Measurements from ENCODE around the gene HPN. TPM values are rescaled to one million over a fixed set of nuclear protein-coding genes. Genes with fewer than 3 reads are reported as not detected.

The HPN gene
- total RNA-seq, 1 donor from 2014 or later = not detected

GRCh38 chr19:35066691-35067563 lies 25.4 kb downstream of the HPN start:
- H3K4me3 ChIP-seq (ENCODE audit: low read depth, low read length) = no peak overlapping the region
- peak; percentile 92 for TF ChIP-seq CTCF (IDR thresholded peaks at IDR 0.05; ENCODE audit: insufficient read depth, low read length, severe bottlenecking)
- no peaks in the 10 kb centered on the region for H3K36me3 ChIP-seq (ENCODE audit: control insufficient read depth, insufficient read depth, low read length)
- H3K27me3 ChIP-seq (ENCODE audit: control insufficient read depth, insufficient read depth, low read length) = no peaks in the 10 kb centered on the region
- no peak for FAIRE-seq
- peak; percentile 66 for DNase-seq (ENCODE audit: low read depth)

GRCh38 chr19:35068941-35069634 lies 27.6 kb downstream of the HPN start:
- no peak for DNase-seq (ENCODE audit: low read depth)
- no peak for FAIRE-seq
- Histone ChIP-seq H3K27me3 (ENCODE audit: control insufficient read depth, insufficient read depth, low read length) (no peaks in the 10 kb centered on the region), H3K36me3 (ENCODE audit: control insufficient read depth, insufficient read depth, low read length) (no peaks in the 10 kb centered on the region), H3K4me3 (ENCODE audit: low read depth, low read length) (no peak overlapping the region)
- TF ChIP-seq CTCF (IDR thresholded peaks at IDR 0.05; ENCODE audit: insufficient read depth, low read length, severe bottlenecking) = no peak

GRCh38 chr19:35069696-35070095 lies 28.2 kb downstream of the HPN start:
- no peak for FAIRE-seq

GRCh38 chr19:35070471-35070870 lies 28.9 kb downstream of the HPN start:
- no peak for TF ChIP-seq CTCF (IDR thresholded peaks at IDR 0.05; ENCODE audit: insufficient read depth, low read length, severe bottlenecking)
- no peaks in the 10 kb centered on the region for H3K36me3 ChIP-seq (ENCODE audit: control insufficient read depth, insufficient read depth, low read length)
- no peak overlapping the region for H3K4me3 ChIP-seq (ENCODE audit: low read depth, low read length)
- FAIRE-seq (no peak), DNase-seq (ENCODE audit: low read depth) (no peak)
- no peaks in the 10 kb centered on the region for H3K27me3 ChIP-seq (ENCODE audit: control insufficient read depth, insufficient read depth, low read length)

More at GRCh38 chr19:35069696-35070095, 28.2 kb downstream of the HPN start:
- no peak for DNase-seq (ENCODE audit: low read depth)
- no peak for TF ChIP-seq CTCF (IDR thresholded peaks at IDR 0.05; ENCODE audit: insufficient read depth, low read length, severe bottlenecking)
- H3K36me3 ChIP-seq (ENCODE audit: control insufficient read depth, insufficient read depth, low read length) = no peaks in the 10 kb centered on the region
- no peak overlapping the region for H3K4me3 ChIP-seq (ENCODE audit: low read depth, low read length)
- no peaks in the 10 kb centered on the region for H3K27me3 ChIP-seq (ENCODE audit: control insufficient read depth, insufficient read depth, low read length)

GRCh38 chr19:35073516-35073915 lies 32.0 kb downstream of the HPN start:
- DNase-seq (ENCODE audit: low read depth) (no peak), FAIRE-seq (no peak)
- Histone ChIP-seq H3K4me3 (ENCODE audit: low read depth, low read length) (no peak overlapping the region), H3K36me3 (ENCODE audit: control insufficient read depth, insufficient read depth, low read length) (no peaks in the 10 kb centered on the region), H3K27me3 (ENCODE audit: control insufficient read depth, insufficient read depth, low read length) (no peaks in the 10 kb centered on the region)
- no peak for TF ChIP-seq CTCF (IDR thresholded peaks at IDR 0.05; ENCODE audit: insufficient read depth, low read length, severe bottlenecking)

Data from bronchial epithelial cell (primary cell).